Measurements from ENCODE around the gene TTLL11. TPM values are rescaled to one million over a fixed set of nuclear protein-coding genes. Genes with fewer than 3 reads are reported as not detected.

TTLL11 gene
- total RNA-seq, 6 experiments from 2014 or later = 6.9 to 10.2 (median 8.3) TPM

DNA sequence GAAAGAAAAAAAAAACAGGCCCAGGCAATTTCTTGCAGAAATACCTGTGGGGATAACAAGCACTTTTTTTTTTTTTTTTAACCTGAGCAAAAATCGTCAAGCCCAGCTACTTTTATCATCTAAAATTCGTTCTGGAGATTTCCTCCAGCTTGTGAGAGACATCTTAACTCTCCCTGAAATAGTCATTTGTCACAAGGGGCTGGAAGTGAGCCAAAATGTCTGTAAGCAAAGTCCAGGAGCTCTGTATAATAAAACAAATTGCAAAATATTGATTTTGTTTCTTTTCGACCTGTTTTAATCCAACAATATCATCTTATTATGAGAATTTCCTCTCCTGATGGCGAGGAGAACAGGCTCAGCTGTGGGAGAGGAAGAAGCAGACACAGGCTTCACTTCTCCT lies 168.4 kb downstream of the TTLL11 start:
- Mint-ChIP-seq H3K4me1 (ENCODE audit: low read depth) (peaks cover 19% of the 10 kb centered on the region), H3K36me3 (ENCODE audit: low read depth) (peaks cover 4% of the 10 kb centered on the region; the same call in 1 of the 2 replicates), H3K4me3 (no peak overlapping the region), H3K9me3 (no peaks in the 10 kb centered on the region), H3K27me3 (ENCODE audit: insufficient read depth) (peaks cover 3% of the 10 kb centered on the region), H3K27ac (no peak overlapping the region)
- DNase-seq = no peak
- TF ChIP-seq, protein P1, sequence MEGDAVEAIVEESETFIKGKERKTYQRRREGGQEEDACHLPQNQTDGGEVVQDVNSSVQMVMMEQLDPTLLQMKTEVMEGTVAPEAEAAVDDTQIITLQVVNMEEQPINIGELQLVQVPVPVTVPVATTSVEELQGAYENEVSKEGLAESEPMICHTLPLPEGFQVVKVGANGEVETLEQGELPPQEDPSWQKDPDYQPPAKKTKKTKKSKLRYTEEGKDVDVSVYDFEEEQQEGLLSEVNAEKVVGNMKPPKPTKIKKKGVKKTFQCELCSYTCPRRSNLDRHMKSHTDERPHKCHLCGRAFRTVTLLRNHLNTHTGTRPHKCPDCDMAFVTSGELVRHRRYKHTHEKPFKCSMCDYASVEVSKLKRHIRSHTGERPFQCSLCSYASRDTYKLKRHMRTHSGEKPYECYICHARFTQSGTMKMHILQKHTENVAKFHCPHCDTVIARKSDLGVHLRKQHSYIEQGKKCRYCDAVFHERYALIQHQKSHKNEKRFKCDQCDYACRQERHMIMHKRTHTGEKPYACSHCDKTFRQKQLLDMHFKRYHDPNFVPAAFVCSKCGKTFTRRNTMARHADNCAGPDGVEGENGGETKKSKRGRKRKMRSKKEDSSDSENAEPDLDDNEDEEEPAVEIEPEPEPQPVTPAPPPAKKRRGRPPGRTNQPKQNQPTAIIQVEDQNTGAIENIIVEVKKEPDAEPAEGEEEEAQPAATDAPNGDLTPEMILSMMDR (IDR thresholded peaks at IDR 0.05) = no peak

- TF ChIP-seq, protein P1 (IDR thresholded peaks at IDR 0.05) = no peak
- Mint-ChIP-seq H3K9me3 (no peaks in the 10 kb centered on the region), H3K4me3 (no peak overlapping the region), H3K27ac (no peak overlapping the region), H3K27me3 (ENCODE audit: insufficient read depth) (peaks cover 1% of the 10 kb centered on the region; the same call in 1 of the 2 replicates), H3K4me1 (ENCODE audit: low read depth) (peaks cover 20% of the 10 kb centered on the region), H3K36me3 (ENCODE audit: low read depth) (peaks cover 4% of the 10 kb centered on the region; the same call in 1 of the 2 replicates)
- no peak for DNase-seq
These were observed 171.7 kb downstream of the TTLL11 start for GRCh38 chr9:121921444-121921843.

DNA sequence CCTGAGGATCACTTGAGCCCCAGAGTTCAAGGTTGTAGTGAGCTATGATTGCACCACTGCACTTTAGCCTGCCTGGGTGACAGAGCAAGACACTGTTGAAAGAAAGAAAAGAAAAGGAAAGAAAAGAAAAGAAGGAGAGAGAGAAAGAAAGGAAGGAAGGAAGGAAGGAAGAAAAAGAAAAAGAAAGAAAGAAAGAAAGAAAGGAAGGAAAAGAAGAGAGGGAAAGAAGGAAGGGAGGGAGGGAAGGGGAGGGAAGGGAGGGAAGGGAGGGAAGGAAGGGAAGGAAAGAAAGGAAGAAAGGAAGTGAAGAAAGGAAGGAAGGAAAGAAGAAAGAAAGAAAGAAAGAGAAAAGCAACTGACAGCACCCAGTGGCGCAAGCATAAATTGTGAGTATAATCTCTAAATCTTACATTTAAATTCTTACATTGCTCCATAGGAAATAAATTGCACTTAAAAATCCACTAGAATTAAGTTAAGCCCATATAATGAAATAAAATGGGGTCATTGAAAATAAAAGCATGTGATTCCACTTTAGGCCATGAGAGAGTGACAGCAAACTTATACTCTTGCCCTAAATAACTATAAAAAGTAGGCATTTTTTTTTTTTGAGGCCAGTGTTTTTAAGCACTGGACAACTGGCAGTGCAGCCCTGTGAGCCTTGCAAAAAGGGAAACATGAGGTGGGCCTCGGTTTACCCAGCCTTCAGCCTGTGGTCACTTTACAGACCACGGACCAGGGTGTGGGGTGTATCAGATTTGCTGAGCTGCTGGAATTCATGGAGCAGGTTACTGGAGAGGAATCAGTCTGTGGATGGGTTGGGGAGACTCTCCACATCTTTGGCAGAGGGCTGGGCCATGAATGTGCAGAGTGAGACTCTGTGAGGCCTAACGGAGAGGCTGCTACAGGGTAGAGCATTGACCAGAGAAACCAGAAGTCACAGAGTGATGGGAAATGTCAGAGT lies 175.5 kb downstream of the TTLL11 start:
- TF ChIP-seq, protein P1 (IDR thresholded peaks at IDR 0.05) = no peak
- Mint-ChIP-seq H3K9me3 (no peaks in the 10 kb centered on the region), H3K27me3 (ENCODE audit: insufficient read depth) (no peaks in the 10 kb centered on the region), H3K36me3 (ENCODE audit: low read depth) (no peaks in the 10 kb centered on the region), H3K4me3 (no peak overlapping the region), H3K4me1 (ENCODE audit: low read depth) (peaks cover 50% of the 10 kb centered on the region), H3K27ac (no peak overlapping the region)
- no peak for DNase-seq

GRCh38 chr9:121915304-121915625 lies 177.8 kb downstream of the TTLL11 start:
- TF ChIP-seq, protein P1 (IDR thresholded peaks at IDR 0.05) = no peak
- H3K4me1 Mint-ChIP-seq (ENCODE audit: low read depth) = peaks cover 49% of the 10 kb centered on the region
- H3K4me3 Mint-ChIP-seq = no peak overlapping the region
- H3K27me3 Mint-ChIP-seq (ENCODE audit: insufficient read depth) = no peaks in the 10 kb centered on the region
- no peaks in the 10 kb centered on the region for H3K36me3 Mint-ChIP-seq (ENCODE audit: low read depth)
- H3K9me3 Mint-ChIP-seq = no peaks in the 10 kb centered on the region
- DNase-seq = no peak
- no peak overlapping the region for H3K27ac Mint-ChIP-seq

DNA sequence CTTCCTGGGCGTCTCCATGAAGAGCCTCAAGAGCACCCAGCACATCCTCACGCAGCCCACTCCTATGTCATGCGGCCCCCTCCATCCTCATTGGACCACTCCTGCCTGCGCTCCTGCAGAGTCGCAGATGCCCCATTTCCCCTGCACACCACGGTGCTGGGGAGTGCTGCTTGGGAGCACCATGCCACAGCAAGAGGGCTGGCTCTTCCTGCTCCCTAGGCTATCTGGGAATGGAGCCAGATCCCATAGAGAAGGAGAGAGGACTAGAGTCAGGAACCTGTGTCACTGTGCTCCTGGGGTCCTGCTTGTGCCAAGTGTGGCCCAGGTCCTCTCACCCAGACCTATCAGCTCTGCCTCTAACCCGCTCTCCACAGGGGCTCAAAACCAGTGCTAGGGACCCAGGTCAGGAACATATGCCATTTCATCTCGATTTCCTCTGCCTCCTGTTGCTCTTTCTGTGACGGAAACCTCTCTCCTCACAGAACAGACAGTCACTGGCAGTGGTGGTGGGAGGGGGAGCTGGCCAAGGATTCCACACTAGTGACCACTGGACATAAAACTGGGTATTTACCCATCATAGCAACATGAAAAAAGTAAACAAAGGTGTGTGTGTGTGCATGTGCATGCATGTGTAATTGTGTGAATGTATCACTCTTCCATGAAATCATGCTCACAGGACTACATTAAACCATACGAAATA lies 178.4 kb downstream of the TTLL11 start:
- peaks cover 54% of the 10 kb centered on the region for H3K4me1 Mint-ChIP-seq (ENCODE audit: low read depth)
- no peak overlapping the region for H3K27ac Mint-ChIP-seq
- H3K36me3 Mint-ChIP-seq (ENCODE audit: low read depth) = no peaks in the 10 kb centered on the region
- no peaks in the 10 kb centered on the region for H3K27me3 Mint-ChIP-seq (ENCODE audit: insufficient read depth)
- TF ChIP-seq, protein P1 (IDR thresholded peaks at IDR 0.05) = no peak
- no peak for DNase-seq
- H3K9me3 Mint-ChIP-seq = no peaks in the 10 kb centered on the region
- H3K4me3 Mint-ChIP-seq = no peak overlapping the region
